ENCODE measurements around the gene ABHD6. TPM values are rescaled to one million over a fixed set of nuclear protein-coding genes. Genes with fewer than 3 reads are reported as not detected.
A peak's percentile ranks its signal among the peaks of the same experiment; 100 is the strongest.

Gene ABHD6
- total RNA-seq, 4 donors from 2014 or later: 5.8 to 14.0 (median 9.6) TPM

DNA sequence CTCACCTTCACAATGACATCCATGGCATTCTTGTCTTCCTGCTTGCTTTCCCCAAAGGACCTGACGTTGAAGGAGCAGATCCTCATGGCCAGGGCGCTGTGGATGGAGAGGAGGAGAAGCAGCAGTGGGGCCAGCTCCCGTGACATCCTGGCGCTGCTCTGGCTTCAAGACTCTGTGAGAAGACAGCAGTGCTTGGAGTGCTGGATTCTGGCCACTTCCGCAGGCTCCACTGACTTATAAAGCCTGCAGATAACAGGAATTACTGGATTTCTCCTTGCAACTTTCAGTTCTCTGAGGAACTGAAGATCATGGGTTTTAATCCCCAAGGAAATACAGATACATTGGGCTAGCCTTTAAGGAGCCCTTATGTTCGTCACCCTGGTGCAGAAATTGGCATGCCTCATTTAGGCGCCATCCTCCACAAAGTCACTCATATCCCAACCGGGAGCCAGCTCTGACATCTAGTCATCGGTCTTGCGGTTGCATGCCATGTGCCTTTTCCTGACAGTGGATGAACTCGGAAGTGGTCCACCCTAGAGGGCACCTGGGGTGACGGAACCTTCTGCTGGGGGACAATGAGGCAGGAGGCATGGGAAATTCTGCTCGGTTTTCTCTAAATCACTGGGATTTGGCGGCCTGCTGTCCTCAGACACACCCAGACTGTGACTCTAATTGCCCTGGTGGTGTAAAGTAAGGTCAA, 26.7 kb upstream of the ABHD6 start, which contains the start of gene DNASE1L3:
TSS of gene DNASE1L3 (minus strand) at position 212 of the 700 bp plus-strand sequence. CDS start at position 146, 66 bp downstream.
- Histone ChIP-seq H3K27ac (no peak within 1 kb of the TSS), H3K9me3 (no peaks in the 10 kb centered on the region), H3K27me3 (no peaks in the 10 kb centered on the region), H3K36me3 (no peaks in the 10 kb centered on the region), H3K4me1 (peaks cover 0 to 5% of the 10 kb centered on the region in 2 donors), H3K4me3 (no peak within 1 kb of the TSS)
- DNase-seq: no peak
- no peak for ATAC-seq
- intact Hi-C loops (cut with DNase I; ENCODE audit: low total_unique reads): no loop called here
- no peak for TF ChIP-seq POLR2A (IDR thresholded peaks at IDR 0.05)
- TF ChIP-seq, protein P1, sequence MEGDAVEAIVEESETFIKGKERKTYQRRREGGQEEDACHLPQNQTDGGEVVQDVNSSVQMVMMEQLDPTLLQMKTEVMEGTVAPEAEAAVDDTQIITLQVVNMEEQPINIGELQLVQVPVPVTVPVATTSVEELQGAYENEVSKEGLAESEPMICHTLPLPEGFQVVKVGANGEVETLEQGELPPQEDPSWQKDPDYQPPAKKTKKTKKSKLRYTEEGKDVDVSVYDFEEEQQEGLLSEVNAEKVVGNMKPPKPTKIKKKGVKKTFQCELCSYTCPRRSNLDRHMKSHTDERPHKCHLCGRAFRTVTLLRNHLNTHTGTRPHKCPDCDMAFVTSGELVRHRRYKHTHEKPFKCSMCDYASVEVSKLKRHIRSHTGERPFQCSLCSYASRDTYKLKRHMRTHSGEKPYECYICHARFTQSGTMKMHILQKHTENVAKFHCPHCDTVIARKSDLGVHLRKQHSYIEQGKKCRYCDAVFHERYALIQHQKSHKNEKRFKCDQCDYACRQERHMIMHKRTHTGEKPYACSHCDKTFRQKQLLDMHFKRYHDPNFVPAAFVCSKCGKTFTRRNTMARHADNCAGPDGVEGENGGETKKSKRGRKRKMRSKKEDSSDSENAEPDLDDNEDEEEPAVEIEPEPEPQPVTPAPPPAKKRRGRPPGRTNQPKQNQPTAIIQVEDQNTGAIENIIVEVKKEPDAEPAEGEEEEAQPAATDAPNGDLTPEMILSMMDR (IDR thresholded peaks at IDR 0.05 in 4 of 5, conservative IDR thresholded peaks at IDR 0.05 in 1 of 5): no peak
- in situ Hi-C loops (cut with MboI; ENCODE audit: low sequenced_read_pairs in 4 of 4): no loop called here

DNA sequence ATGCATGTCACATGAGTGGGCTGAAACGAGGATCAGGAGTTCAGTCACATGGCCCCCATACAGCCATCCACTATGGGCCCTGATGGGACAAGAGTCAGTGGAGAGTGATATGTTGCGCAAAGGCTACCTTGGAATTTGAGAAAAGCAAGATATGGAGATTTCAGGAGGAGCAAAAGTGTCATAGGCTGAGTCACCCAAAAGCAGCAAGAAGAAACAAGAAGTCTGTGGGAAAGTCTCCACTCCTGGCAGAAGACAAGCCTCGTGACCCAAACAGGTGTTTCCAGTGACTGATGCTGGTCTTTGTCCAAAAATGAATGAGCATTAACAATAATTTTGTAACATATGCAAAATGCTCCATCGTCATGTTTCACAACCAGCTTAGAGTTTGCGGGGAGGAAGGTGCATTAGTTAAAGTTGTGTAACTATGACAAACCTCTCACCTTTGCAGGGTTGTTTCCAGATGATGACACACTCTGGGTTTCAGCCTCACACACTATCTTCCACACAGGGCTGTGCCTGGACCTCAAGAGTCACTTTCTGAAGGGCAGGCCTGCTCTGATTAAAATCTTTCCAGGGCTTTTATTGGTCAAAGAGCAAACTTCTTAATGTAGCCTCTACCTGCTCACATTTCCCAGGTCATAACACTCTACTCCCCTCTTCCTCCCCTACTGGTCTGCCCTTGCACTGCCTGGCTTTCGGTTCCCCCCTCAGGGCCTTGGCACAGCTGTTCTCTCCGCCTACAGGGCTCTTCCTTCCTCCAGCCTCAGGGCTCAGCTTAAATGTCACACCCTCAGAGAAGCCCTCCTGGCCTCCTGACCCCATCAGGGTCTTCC, 22.9 kb upstream of the ABHD6 start:
- TF ChIP-seq, protein P1 (IDR thresholded peaks at IDR 0.05 in 4 of 5, conservative IDR thresholded peaks at IDR 0.05 in 1 of 5): no peak
- no peak for TF ChIP-seq POLR2A (IDR thresholded peaks at IDR 0.05)
- no peaks in the 10 kb centered on the region for H3K27me3 ChIP-seq
- ATAC-seq (peak; percentile 36 to 37), DNase-seq (no peak)
- peak overlapping the region in 2 of 4 donors; percentile 14 to 15 for H3K27ac ChIP-seq
- no peaks in the 10 kb centered on the region for H3K9me3 ChIP-seq
- H3K4me1 ChIP-seq: peaks cover 5 to 10% of the 10 kb centered on the region in 2 donors
- intact Hi-C loops (cut with DNase I; ENCODE audit: low total_unique reads): no loop called here
- no peaks in the 10 kb centered on the region for H3K36me3 ChIP-seq
- in situ Hi-C loops (cut with MboI; ENCODE audit: low sequenced_read_pairs in 4 of 4): no loop called here
- H3K4me3 ChIP-seq: no peak overlapping the region

DNA sequence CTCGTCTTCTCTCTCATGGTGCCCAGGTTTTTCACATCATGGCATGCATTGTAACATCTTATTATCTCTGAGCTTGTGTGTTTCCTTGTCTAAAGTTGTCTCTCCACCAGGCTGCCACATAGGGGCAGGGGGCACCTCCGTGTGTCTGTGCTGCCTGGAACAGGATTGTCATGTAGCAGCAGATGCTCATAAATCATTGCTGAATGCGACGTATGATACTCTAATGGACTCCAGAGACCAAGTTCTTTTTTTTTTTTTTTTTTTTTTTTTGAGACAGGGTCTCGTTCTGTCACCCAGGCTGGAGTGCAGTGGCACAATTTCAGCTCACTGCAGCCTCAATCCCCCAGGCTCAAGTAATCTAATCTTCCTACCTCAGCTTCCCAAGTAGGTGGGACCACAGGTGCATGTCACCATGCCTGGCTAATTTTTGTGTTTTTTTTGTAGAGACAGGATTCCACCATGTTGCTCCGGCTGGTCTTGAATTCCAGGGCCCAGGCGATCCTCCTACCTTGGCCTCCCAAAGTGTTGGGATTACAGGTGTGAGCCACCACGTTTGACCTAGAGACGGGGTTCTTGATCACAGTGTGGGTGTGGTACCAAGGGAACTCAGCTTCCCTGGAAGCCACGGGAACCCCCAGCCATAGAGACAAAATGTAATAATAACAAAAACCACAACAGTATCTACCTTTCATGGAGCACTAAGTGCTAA, 22.1 kb upstream of the ABHD6 start:
- Histone ChIP-seq H3K27me3 (no peaks in the 10 kb centered on the region), H3K9me3 (no peaks in the 10 kb centered on the region), H3K36me3 (no peaks in the 10 kb centered on the region), H3K4me1 (peaks cover 5 to 10% of the 10 kb centered on the region in 2 donors), H3K27ac (peak overlapping the region in 2 of 4 donors; percentile 14 to 15), H3K4me3 (no peak overlapping the region)
- in situ Hi-C loops (cut with MboI; ENCODE audit: low sequenced_read_pairs in 4 of 4): no loop called here
- ATAC-seq (no peak), DNase-seq (no peak)
- TF ChIP-seq, protein P1 (IDR thresholded peaks at IDR 0.05 in 4 of 5, conservative IDR thresholded peaks at IDR 0.05 in 1 of 5): no peak
- no peak for TF ChIP-seq POLR2A (IDR thresholded peaks at IDR 0.05)
- intact Hi-C loops (cut with DNase I; ENCODE audit: low total_unique reads): loop anchor here (2.0 kb wide), 1 partner anchor 27 kb away; no protein-coding TSS in a partner anchor

DNA sequence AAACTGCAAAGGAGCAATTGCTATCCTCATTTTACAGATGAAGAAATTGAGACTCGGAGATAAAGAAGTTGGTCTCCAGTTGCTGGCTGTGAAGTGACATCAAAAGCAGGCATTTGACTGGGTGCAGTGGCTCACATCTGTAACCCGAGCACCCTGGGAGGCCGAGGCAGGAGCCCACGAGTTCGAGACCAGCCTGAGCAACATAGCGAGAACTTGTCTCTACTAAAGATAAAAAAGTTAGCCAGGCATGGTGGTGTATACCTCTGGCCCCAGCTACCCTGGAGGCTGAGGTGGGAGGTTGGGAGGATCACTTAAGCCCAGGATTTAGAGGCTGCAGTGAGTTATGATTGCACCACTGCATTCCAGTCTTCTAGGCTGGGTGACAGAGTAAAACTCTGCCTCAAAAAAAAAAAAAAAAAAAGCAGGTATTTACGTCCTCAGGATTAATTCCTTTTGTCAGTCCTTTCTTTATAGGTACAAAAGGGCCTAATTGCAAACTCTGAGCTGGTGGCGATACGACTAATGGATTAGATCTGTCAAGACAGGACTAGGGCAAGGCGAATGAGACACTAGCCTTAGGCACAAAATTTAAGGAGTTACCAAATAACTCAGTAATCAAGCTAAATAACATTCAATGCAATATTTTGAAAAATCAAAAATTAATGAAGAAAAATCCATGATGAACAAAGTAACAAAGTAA, 20.9 kb upstream of the ABHD6 start:
- Histone ChIP-seq H3K27ac (peak overlapping the region in 2 of 4 donors; percentile 14 to 47), H3K36me3 (no peaks in the 10 kb centered on the region), H3K4me1 (peaks cover 5 to 10% of the 10 kb centered on the region in 2 donors), H3K9me3 (no peaks in the 10 kb centered on the region), H3K27me3 (no peaks in the 10 kb centered on the region), H3K4me3 (no peak overlapping the region)
- TF ChIP-seq, protein P1 (IDR thresholded peaks at IDR 0.05 in 4 of 5, conservative IDR thresholded peaks at IDR 0.05 in 1 of 5): no peak
- no peak for TF ChIP-seq POLR2A (IDR thresholded peaks at IDR 0.05)
- intact Hi-C loops (cut with DNase I; ENCODE audit: low total_unique reads) (loop anchor here (1.0 to 2.0 kb wide), 2 partner anchors 28 to 39 kb away; no protein-coding TSS in a partner anchor), in situ Hi-C loops (cut with MboI; ENCODE audit: low sequenced_read_pairs in 4 of 4) (no loop called here)
- ATAC-seq: no peak
- no peak for DNase-seq

All from gastrocnemius medialis (tissue), 4 donors.